ENCODE data around the gene AP3S1.

- TF ChIP-seq CTCF (IDR thresholded peaks at IDR 0.05) (no peak), POLR2A (IDR thresholded peaks at IDR 0.05) (no peak)
Observed at GRCh38 chr5:115949096-115949495, 107.4 kb downstream of the AP3S1 start.

Data from uterus (tissue), 2 donors.